Activated CD8-positive, alpha-beta memory T cell treated with anti-CD3 and anti-CD28 coated beads for 48 hours (primary cell): Measurements from ENCODE around the gene NACA.
A peak's percentile ranks its signal among the peaks of the same experiment; 100 is the strongest.
"Not testable (repeated sequence)": the region's sequence is repeated elsewhere in the genome, so short reads cannot be mapped to it uniquely, and the experiment has no call there.

Experiments
- DNase-seq, 3 experiments: peaks; one replicate each; pipeline ENCODE4 v3.0.0-alpha.2; 2020; ENCODE audit warnings: low read depth in 2 of 3, low spot score in 2 of 3

Gene NACA

DNA sequence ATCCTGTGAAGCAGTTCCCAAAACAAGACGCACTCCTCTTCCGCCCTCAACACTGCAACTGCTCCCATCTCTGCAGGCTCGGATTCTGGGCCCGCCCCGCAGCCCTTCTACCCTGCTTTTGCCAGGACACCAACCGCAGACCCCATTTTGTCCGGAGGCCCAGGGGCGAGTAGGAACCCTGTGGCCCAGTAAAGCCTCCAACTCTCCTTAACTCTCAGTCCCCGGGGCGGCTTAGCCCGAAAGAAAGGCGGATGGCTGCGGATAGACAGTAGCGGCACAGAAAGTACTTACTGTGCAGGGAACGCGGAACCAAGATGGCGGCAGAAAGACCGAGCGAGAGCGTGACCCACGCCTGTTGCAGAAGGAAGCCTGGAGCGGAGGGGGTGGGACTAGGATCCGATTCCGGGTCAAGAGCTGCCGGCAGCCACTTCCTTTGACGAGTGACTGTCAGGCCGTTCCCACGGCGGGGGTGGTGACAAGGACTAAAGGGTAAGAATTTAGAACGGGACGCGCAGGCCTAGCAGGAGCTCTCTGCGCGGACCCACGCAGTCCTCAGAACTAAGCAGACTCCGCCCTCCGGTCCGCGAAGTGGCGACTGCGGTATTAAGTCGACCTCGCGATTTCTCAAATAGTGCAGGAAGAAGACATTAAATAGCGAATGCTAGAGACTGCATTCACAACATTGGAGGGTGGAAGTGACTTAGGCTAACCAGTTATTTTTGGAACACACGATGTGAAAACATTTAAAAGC is at the start of gene NACA:
NACA (minus strand) TSS at position 328 of the 751 bp plus-strand sequence. CDS start 778 bp downstream, outside the sequence.
- DNase-seq = peak; percentile 86 to 94 (median 91)

DNA sequence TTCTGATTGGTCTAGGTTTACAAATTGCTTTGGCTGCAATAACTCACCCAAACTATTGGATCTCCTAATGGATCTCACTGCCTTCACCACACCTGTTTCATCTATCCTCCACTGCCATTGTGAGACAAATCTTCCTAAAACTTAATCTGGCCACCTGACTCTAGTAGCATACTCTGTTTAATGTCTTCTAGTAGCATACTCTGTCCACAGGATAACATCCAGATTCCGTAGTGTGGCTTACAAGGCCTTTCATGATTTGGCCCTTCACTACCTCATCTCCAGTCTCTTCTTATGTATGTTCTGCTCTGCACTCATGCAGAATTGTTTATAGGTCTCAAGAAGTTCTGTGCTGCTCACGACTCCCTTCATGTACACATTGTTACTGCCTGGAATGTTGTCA is 48.0 kb upstream of the NACA start:
- DNase-seq = no peak

DNA sequence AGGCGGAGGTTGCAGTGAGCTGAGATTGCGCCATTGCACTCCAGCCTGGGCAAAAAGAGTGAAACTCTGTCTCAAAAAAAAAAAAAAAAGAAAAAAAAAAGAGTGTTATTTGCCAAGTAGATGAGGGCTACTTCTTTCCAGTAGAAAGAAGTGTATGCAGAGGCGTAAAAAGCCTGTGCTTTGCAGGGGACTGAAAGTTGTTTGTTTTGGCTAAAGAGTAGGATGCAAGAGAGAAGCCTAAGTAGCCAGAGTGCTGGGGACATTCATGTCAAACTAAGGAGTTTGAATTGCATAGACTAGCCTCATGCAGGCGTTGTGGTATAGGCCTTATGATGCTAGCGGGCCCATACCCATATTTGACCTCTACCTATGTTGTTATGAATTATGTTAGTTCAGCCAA is 47.5 kb upstream of the NACA start:
- no peak for DNase-seq

DNA sequence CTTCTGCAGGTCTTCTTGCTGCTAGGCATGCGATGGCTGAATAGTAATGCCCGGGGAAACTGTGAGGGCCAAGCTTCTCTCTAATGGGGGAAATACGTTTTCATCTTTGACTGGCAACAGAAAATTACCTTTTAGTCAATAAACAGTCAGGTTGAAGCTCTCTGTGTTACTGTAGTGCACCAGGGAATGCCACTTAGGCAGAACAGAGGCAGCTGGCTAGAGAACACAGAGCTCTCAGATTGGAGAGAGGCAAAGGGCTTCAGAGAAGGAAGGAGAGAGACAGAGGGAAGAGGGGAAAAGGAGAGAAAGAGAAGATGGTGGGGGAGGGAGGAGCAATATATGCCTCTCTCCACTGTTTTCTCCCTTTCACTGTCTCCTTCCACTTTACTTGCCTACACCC is 44.8 kb upstream of the NACA start:
- no peak for DNase-seq

DNA sequence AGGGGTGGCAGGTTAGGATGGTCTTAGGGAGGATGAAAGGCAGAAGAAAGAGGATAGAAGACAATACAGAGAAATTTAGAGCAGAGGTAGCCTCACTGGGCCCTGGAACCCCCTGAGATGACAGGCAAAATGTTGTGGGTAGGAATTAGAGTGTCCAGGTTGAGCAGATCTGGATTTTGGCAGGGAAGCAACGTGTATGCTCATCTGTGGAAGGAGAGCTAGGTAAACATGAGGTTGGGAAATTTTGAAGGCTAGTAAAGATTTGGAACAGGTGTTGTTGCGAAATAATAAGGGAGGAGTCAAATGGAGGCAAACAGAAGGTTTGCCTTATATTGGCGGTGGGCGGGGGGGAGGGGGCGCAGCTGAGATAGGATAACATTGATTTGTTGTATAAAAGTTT is 43.3 kb upstream of the NACA start:
- DNase-seq = no peak

DNA sequence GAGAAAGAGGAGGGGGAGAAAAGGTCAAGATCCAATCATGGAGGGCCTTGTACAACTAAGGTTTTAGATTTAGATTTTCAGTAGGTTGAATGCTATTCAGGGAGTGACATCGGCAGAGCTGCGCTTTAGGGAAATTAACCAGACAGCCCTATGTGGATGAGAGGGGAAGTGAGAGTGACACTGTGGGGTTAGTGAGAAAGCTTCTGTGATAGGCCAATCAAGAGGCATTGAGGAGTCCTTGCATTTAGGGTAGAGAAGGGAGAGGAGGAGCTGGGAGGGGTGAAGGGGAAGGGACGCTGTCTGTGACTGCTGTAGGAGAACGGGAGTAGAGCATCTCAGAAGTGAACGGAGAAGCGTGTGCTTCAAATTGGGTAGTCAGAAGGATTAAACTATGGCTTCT is 41.4 kb upstream of the NACA start:
- DNase-seq = no peak

DNA sequence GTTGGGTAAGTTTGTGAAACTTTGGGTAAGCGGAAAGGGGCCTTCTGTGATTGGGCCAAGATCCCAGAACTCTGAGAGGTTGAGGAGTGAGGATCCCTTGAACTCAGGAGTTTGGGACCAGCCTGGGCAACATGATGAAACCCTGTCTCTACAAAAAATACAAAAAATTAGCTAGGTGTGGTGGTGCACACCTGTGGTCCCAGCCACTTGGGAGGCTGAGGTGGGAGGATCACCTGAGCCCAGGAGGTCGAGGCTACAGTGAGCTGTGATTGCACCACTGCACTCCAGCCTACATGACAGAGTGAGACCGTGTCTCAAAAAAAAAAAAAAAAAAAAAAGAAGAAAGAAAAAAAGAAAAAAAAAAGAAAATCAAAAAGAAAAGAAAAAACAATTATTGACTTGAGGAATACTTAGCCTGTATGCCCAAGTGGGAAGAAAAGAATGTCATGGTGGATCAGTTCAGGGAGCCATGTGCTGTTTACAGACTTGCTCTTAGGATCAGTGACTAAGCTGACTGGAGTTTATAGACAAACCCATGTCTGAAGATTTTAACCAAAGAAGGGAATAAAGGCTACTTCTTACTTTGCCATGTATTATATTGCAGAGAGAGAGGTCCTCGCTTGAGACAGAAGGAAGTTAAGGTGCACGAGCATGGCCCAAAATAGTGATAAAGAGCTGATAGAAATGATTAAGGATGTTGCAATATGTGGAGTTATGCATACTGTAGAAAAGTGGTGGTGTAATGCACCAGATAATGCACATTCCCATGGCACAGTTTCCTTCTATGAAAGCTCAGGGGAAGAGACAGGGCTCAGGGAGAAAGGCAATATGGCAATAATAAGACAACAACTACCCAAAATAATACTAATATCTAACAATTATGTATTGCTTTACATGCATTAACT is 38.9 kb upstream of the NACA start:
- no peak for DNase-seq

DNA sequence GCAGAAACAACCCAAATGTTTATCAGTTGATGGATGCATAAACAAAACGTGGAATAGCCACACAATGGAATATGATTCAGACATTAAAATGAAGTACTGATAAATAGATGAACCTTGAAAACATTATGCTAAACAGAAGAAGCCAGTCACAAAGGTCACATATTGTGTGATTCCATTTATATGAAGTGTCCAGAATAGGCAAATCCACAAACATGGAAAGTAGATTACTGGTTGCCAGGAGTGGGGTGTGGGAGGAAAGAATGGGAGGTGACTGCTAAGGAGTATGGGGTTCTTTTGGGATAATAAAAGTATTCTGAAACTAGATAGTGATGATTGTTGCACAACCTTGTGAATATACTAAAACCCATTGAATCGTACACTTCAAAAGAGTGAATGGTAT is 36.7 kb upstream of the NACA start:
- no peak for DNase-seq

DNA sequence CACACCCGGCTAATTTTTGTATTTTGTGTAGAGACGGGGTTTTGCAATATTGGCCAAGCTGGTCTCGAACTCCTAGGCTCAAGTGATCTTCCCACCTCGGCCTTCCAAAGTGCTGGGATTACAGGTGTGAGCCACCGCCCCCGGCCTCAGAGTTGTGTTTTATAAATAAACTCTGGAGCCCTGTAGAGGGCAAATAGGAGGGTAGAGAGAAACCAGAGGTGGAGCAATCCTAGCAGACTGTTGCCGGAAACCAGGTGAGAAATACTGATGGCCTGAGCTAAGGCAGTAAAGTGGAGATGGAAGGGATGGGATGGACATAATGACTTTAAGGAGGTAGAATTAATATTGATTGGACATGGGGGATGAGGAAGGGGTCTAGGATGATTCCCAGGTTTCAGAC is 35.4 kb upstream of the NACA start:
- DNase-seq = no peak

DNA sequence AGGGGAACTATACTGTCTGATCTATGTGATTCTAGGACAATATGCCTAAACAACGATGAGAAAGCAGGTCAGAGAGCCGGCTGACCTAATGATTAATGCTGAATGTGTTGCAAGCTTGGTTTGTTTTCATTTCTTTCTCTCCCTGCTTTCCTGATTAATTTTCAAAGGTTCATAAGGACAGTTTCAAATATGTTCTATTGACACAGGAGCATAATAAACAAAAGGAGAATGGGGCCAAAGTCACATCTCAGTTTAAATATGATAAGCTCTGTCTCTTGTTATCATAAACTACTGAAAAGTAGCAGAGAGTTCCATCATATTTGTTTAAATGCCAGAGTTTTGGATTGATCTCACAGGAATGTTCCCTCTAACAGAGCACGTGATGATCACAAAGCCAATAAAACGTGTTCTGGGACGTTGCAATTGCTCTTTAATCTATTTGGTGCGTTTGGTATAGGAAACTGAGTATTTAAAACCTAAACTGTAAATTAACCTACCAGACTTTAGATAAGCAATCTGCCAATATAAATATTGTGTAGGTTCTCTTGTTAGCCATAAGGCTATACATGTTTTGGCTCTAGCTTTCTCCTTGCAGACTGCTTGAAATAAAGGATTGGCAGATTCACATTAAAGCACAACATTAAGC is 34.3 kb upstream of the NACA start:
- DNase-seq = no peak

DNA sequence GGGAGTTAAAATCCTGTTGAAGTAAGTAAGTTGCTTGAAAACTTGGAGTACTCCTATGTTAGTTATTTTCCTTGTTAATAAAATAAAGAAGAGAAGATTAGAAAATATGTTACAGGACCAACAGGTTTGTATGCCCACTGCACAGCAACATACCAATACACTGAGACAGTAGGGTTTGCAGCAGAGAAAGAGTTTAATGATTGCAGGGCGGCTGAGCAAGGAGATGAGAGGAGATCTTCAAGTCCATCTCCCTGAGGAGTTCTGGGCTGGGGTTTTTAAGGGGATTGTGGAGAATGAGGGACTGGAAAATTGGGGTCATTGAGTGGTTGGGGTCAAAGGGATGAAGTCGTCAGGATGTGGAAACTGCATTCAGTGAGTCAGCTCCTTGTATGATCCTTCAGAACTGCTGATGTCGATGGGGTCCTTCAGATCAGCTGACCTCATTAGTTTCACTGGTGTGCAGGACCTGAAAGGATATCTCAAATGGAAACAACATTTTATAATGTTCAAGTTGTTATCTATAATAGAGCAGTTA is 33.7 kb upstream of the NACA start:
- DNase-seq = no peak

DNA sequence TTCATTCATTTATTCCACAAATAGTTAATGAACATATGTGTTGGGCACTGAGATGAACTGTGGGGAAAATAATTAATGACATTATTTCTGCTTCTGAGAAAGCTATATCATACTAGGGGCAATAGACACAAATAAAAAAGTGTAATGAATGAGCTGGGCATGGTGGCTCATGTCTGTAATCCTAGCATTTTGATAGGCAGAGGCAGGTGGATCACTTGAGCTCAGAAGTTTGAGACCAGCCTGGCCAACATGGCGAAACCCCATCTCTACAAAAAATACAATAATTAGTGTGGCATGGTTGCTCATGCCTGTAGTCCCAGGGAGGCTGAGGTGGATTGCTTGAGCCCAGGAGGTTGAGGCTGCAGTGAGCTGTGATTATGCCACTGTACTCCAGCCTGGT is 32.9 kb upstream of the NACA start:
- DNase-seq = not testable (repeated sequence)

DNA sequence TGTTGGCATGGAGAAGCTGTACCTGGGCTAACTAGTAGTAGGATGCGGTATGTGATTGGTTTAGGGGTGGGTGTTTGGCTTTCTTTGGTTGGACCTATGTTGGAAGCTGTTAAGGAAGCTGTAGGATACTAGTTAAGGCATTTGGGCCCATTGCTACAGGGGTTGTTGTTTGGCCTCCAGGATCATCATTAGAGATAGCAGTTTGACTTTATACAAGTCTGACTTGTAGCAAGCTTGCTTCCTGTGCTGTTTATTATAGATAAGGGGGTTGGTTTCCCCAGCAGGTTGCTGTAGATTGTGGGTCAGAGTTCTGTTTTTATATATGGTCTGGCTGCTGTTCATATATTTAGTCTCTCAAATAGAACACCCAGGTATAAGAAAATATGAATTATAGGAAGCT is 28.5 kb upstream of the NACA start:
- no peak for DNase-seq

DNA sequence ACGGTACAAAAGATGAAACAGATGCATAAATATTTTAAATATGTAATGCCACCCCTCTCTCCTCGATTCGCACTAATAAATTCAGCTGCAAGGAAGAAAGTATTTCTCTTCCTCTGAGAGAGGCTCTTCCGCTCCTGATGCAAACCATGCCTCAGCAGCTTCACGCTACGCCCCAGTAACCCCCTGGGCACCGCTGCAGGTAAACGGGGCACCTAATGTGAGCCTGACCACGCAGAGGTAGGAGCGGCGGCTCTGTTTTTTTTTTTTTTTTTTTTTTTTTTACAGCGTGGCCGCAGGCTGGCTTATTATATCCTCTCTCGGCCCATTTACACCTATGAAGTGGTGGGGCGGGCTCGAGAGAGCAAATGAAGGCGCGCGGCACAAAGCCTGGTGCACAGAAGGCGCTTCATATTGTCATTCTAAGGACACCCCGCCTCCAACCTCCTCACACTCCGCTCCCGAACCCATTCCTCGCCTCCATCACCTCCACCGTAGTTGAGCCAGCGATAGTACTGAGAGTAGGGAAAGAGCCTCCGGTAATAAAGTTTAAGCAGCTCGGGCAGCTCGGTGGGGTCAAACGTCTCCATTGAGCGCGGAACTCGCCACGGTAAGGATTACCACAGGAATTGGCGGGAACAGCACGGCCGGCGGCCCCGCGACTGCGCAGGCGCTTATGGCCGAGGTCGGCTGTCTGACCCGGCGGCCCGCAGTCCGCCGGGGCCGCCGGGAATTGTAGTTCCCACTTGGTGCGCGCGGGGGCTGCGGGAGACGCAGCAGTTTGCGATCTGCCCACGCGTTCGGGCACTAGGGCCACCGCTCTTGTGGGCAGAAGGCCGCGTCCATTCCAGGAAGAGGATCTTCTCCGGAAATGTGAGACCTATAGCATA is 26.9 kb upstream of the NACA start, which contains the start of gene PRIM1:
PRIM1 (minus strand) TSS at position 612 of the 887 bp plus-strand sequence; CDS start at position 587, 25 bp downstream.
- peak; percentile 69 to 81 (median 81) for DNase-seq

DNA sequence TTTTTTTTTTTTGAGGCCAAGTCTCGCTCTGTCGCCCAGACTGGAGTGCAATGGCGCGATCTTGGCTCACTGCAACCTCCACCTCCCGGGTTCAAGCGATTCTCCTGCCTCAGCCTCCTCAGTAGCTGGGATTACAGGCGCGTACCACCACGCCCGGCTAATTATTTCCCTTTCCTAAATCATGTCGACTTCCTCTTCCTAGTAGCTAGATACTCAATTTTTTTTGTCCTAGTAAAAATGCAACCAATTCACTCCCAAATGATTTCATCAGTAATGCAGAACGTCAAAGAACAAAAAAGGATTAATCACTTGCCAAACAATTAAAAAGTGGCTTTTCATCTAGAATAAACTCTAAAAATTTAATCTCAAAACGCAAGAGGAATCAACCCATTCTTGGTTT is 25.5 kb upstream of the NACA start:
- not testable (repeated sequence) for DNase-seq

DNA sequence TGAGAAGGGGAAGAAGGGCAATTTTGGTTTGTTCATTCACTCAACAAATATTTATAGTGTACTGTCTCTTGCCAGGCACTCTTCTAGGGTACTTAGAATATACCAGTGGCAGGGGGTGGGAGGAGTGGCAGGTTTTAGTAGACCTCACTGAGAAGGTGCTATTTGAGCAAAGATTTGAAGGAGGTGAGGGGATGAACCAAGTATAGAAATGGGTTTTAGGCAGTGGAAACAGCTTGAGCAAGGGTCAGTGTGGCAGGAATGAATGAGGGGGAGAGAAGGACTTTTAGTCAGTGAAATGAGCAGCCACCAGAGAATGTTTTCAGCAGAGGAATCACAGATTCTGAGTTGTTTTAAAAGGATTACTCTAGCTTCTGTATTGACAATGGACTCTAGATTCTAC is 24.8 kb upstream of the NACA start:
- no peak for DNase-seq

DNA sequence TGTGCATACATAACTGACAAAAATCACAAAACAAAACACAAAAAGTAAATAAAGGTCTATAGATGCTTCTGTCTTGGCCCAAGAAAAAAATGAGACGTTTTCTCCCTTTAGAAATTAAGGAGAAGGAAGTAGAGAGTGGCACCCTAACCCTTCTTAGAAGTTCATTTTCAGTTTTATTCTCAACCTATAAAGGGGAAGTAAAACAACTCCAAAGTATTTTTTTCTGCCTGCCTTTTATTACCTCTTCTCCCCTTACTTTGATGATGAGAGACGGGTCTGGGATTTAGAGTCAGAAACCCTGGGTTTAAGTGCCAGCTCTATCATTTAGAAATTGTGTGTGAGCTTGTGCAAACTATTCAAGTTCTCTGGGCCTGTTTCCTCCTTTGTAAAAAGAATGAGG is 24.3 kb upstream of the NACA start:
- DNase-seq = no peak

DNA sequence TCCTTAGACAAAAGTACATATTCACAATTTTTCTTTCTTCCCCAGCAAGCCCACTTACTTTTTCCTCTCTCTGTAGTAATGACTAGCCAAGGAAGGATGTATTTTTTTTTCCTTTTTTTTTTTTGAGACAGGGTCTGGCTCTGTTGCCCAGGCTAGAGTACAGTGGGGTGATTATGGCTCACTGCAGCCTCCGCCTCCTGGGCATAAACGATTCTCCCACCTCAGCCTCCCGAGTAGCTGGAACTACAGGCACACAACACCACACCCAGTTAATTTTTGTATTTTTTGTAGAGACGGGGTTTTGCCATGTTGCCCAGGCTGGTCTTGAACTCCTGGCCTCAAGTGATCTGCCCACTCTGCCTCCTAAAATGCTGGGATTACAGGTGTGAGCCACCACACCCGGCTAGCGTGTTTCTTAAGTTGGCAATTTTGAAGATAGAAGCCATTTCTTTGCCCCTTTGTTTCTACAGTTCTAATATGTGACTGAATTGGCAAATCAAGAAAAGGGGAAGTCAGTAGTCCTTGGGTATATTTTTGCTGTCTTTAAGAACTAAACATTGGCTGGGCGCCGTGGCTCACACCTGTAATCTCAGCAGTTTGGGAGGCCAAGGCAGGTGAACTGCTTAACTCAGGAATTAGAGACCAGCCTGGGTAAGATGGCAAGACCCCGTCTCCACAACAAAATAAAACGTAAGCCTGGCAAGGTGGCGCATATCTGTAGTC is 3.2 kb upstream of the NACA start:
- DNase-seq = no peak

DNA sequence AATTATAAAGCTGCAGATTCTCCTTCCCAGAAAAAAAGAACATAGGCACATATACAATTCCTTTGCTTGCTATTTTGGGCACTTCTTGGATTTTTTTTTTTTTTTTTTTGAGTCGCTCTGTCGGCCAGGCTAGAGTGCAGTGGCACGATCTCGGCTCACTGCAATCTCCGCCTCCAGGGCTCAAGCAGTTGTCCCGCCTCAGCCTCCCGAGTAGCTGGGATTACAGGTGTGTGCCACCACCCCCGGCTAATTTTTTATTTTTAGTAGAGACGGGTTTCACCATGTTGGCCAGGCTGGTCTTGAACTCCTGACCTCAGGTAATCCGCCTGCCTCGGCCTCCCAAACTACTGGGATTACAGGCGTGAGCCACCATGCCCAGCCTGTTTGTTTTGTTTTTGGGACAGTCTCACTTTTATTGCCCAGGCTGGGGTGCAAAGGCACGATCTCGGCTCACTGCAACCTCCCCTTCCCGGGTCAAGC is 1.1 kb upstream of the NACA start:
- DNase-seq = not testable (repeated sequence)

DNA sequence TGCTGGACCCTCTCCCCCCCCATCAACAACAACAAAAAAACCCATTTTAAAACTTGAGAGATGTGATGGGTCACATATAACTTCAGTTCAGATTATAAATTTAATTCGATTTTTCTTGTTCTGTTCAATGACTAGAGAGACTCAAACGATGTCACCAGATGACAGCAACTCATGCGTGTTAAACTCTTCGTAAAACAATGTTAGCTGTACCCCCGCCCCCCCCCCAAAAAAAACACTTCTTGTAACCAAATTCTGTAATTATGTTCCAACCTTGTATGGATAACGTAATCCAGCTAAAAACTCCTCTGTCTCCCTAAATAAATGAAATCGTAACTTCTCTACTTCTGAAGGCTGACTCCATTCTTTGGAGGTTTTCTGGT is 614 bp upstream of the NACA start:
- DNase-seq = no peak
